Nephron (organoid): Measurements from ENCODE around the gene BLACAT1.

ENCODE experiments used
- H3K27ac Mint-ChIP-seq, 3 experiments: 2 replicates each; pipeline ENCODE4 v1.8.0; 2020; ENCODE audit warnings: mixed read lengths in 3 of 3, mild to moderate bottlenecking in 2 of 3, moderate library complexity in 1 of 3
- H3K27me3 Mint-ChIP-seq: 2 replicates; pipeline ENCODE4 v1.8.0; 2021; ENCODE audit warnings: low read depth, mild to moderate bottlenecking, moderate library complexity, mixed read lengths
- H3K36me3 Mint-ChIP-seq: 2 replicates; pipeline ENCODE4 v1.8.0; 2020; ENCODE audit warnings: low read depth, mixed read lengths
- H3K4me1 Mint-ChIP-seq: 2 replicates; pipeline ENCODE4 v1.8.0; 2020; ENCODE audit warnings: mixed read lengths
- H3K4me3 Mint-ChIP-seq, 3 experiments: 2 replicates each; pipeline ENCODE4 v1.8.0; 2020; ENCODE audit warnings: mild to moderate bottlenecking in 3 of 3, mixed read lengths in 3 of 3, moderate library complexity in 2 of 3
- H3K9me3 Mint-ChIP-seq: 2 replicates; pipeline ENCODE4 v1.8.0; 2020; ENCODE audit warnings: mixed read lengths
- CTCF ChIP-seq, 3 experiments: fragments of 200-600 bp; sonication (generic); IDR thresholded peaks; one replicate each; pipeline ENCODE4 v1.5.0; 2021; ENCODE audit warnings: antibody characterized with exemption in 3 of 3; ENCODE audit not compliant: unreplicated experiment in 3 of 3

Gene BLACAT1

GRCh38 chr1:205500240-205501233 lies 44.7 kb upstream of the BLACAT1 start:
- H3K27ac Mint-ChIP-seq, result peak overlapping the region; percentile 57 to 76 (median 75)
- H3K9me3 Mint-ChIP-seq, result no peaks in the 10 kb centered on the region
- H3K4me3 Mint-ChIP-seq, result peak overlapping the region in 1 of 3 experiments; percentile 8
- H3K27me3 Mint-ChIP-seq, result peaks cover 4% of the 10 kb centered on the region
- peaks cover 54% of the 10 kb centered on the region for H3K4me1 Mint-ChIP-seq
- no peaks in the 10 kb centered on the region for H3K36me3 Mint-ChIP-seq
- TF ChIP-seq CTCF (IDR thresholded peaks at IDR 0.05; ENCODE audit: unreplicated experiment in 3 of 3), result no peak

- TF ChIP-seq CTCF (IDR thresholded peaks at IDR 0.05; ENCODE audit: unreplicated experiment in 3 of 3), result no peak
- H3K27me3 Mint-ChIP-seq, result peaks cover 4% of the 10 kb centered on the region
These were observed 43.9 kb upstream of the BLACAT1 start for GRCh38 chr1:205499789-205500188.

GRCh38 chr1:205497351-205497750 lies 41.5 kb upstream of the BLACAT1 start:
- H3K36me3 Mint-ChIP-seq, result no peaks in the 10 kb centered on the region
- no peak overlapping the region for H3K4me3 Mint-ChIP-seq
- H3K27me3 Mint-ChIP-seq, result no peaks in the 10 kb centered on the region
- H3K4me1 Mint-ChIP-seq, result peaks cover 62% of the 10 kb centered on the region
- no peaks in the 10 kb centered on the region for H3K9me3 Mint-ChIP-seq
- peak overlapping the region in 1 of 3 experiments; percentile 51 for H3K27ac Mint-ChIP-seq
- no peak for TF ChIP-seq CTCF (IDR thresholded peaks at IDR 0.05; ENCODE audit: unreplicated experiment in 3 of 3)

More at GRCh38 chr1:205499789-205500188, 43.9 kb upstream of the BLACAT1 start:
- Mint-ChIP-seq H3K9me3 (no peaks in the 10 kb centered on the region), H3K36me3 (no peaks in the 10 kb centered on the region), H3K4me1 (peaks cover 58% of the 10 kb centered on the region), H3K4me3 (no peak overlapping the region), H3K27ac (peak overlapping the region; percentile 13 to 76 (median 75))

- Mint-ChIP-seq H3K36me3 (no peaks in the 10 kb centered on the region), H3K27me3 (no peaks in the 10 kb centered on the region), H3K9me3 (no peaks in the 10 kb centered on the region), H3K4me1 (peaks cover 61% of the 10 kb centered on the region), H3K27ac (peak overlapping the region; percentile 79 to 85 (median 83)), H3K4me3 (no peak overlapping the region)
- no peak for TF ChIP-seq CTCF (IDR thresholded peaks at IDR 0.05; ENCODE audit: unreplicated experiment in 3 of 3)
These were observed 40.8 kb upstream of the BLACAT1 start for GRCh38 chr1:205496661-205497060.

GRCh38 chr1:205495237-205495823 lies 39.5 kb upstream of the BLACAT1 start:
- Mint-ChIP-seq H3K27me3 (no peaks in the 10 kb centered on the region), H3K4me3 (peak overlapping the region in 2 of 3 experiments; percentile 23 to 32), H3K9me3 (no peaks in the 10 kb centered on the region), H3K27ac (peak overlapping the region; percentile 79 to 85 (median 83)), H3K36me3 (no peaks in the 10 kb centered on the region), H3K4me1 (peaks cover 49% of the 10 kb centered on the region)
- TF ChIP-seq CTCF (IDR thresholded peaks at IDR 0.05; ENCODE audit: unreplicated experiment in 3 of 3), result no peak
